Measurements from ENCODE around the gene C10orf143. TPM values are rescaled to one million over a fixed set of nuclear protein-coding genes. Genes with fewer than 3 reads are reported as not detected.
A peak's percentile ranks its signal among the peaks of the same experiment; 100 is the strongest.

The C10orf143 gene
- total RNA-seq, 1 donor = 2.0 TPM

GRCh38 chr10:130080461-130080814 is 30.2 kb downstream of the C10orf143 start:
- DNase-seq (ENCODE audit: low read depth) = no peak
- no peak overlapping the region for H3K4me3 ChIP-seq (ENCODE audit: low read depth, low read length)
- TF ChIP-seq CTCF (IDR thresholded peaks at IDR 0.05; ENCODE audit: insufficient read depth, low read length) = no peak

- DNase-seq (ENCODE audit: low read depth) = no peak
- no peak for TF ChIP-seq CTCF (IDR thresholded peaks at IDR 0.05; ENCODE audit: insufficient read depth, low read length)
- no peak overlapping the region for H3K4me3 ChIP-seq (ENCODE audit: low read depth, low read length)
These were observed 30.8 kb downstream of the C10orf143 start for GRCh38 chr10:130079614-130080460.

- no peak for TF ChIP-seq CTCF (IDR thresholded peaks at IDR 0.05; ENCODE audit: insufficient read depth, low read length)
- no peak overlapping the region for H3K4me3 ChIP-seq (ENCODE audit: low read depth, low read length)
- DNase-seq (ENCODE audit: low read depth) = no peak
These were observed 32.5 kb downstream of the C10orf143 start for GRCh38 chr10:130078120-130078519.

- TF ChIP-seq CTCF (IDR thresholded peaks at IDR 0.05; ENCODE audit: insufficient read depth, low read length) = no peak
- H3K4me3 ChIP-seq (ENCODE audit: low read depth, low read length) = no peak overlapping the region
- DNase-seq (ENCODE audit: low read depth) = no peak
These were observed 33.9 kb downstream of the C10orf143 start for GRCh38 chr10:130076681-130077080.

GRCh38 chr10:130074639-130075038 is 36.0 kb downstream of the C10orf143 start:
- DNase-seq (ENCODE audit: low read depth) = peak; percentile 6
- no peak overlapping the region for H3K4me3 ChIP-seq (ENCODE audit: low read depth, low read length)
- peak; percentile 25 for TF ChIP-seq CTCF (IDR thresholded peaks at IDR 0.05; ENCODE audit: insufficient read depth, low read length)

- no peak for DNase-seq (ENCODE audit: low read depth)
- H3K4me3 ChIP-seq (ENCODE audit: low read depth, low read length) = no peak overlapping the region
- no peak for TF ChIP-seq CTCF (IDR thresholded peaks at IDR 0.05; ENCODE audit: insufficient read depth, low read length)
These were observed 36.7 kb downstream of the C10orf143 start for GRCh38 chr10:130073912-130074311.

- no peak overlapping the region for H3K4me3 ChIP-seq (ENCODE audit: low read depth, low read length)
- DNase-seq (ENCODE audit: low read depth) = no peak
- TF ChIP-seq CTCF (IDR thresholded peaks at IDR 0.05; ENCODE audit: insufficient read depth, low read length) = no peak
These were observed 38.4 kb downstream of the C10orf143 start for GRCh38 chr10:130072247-130072646.

Measured in fibroblast of the aortic adventitia (primary cell).